VCaP (cell line): ENCODE measurements around the gene BCR.

ENCODE experiments used
- H3K27ac ChIP-seq: fragments of 450-650 bp; 2 replicates; pipeline ENCODE4 v1.5.1; 2017
- TF ChIP-seq, protein P1 (sequence below): fragments of 450-650 bp; conservative IDR thresholded peaks from 2 replicates; pipeline ENCODE4 v1.5.1; 2017; ENCODE audit warnings: mild to moderate bottlenecking, moderate library complexity

The BCR gene

GRCh38 chr22:23193196-23193827 lies 13.0 kb downstream of the BCR start:
- TF ChIP-seq, protein P1, sequence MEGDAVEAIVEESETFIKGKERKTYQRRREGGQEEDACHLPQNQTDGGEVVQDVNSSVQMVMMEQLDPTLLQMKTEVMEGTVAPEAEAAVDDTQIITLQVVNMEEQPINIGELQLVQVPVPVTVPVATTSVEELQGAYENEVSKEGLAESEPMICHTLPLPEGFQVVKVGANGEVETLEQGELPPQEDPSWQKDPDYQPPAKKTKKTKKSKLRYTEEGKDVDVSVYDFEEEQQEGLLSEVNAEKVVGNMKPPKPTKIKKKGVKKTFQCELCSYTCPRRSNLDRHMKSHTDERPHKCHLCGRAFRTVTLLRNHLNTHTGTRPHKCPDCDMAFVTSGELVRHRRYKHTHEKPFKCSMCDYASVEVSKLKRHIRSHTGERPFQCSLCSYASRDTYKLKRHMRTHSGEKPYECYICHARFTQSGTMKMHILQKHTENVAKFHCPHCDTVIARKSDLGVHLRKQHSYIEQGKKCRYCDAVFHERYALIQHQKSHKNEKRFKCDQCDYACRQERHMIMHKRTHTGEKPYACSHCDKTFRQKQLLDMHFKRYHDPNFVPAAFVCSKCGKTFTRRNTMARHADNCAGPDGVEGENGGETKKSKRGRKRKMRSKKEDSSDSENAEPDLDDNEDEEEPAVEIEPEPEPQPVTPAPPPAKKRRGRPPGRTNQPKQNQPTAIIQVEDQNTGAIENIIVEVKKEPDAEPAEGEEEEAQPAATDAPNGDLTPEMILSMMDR, result no peak
- H3K27ac ChIP-seq, result no peak overlapping the region

GRCh38 chr22:23193882-23194281 lies 13.6 kb downstream of the BCR start:
- TF ChIP-seq, protein P1, result no peak
- H3K27ac ChIP-seq, result no peak overlapping the region

DNA sequence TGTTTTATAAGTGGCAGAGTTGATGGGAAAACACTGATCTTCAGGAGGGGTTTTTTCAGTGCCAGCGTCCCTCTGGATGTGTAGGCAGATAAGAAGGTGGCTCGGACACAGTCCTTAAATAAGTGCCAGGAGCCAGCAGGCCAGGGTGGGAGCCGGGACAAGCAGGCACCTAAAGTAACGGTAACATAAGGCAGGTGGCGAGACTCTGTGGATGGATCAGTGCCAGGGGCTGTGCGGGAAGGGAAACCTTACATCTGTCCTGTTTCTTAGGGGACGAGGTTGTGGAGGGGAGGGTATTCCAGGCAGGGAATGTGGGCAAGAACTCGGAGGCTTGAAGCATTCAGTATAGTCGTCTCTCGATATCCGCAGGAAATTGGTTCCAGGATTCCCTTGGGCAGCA lies 15.9 kb downstream of the BCR start:
- H3K27ac ChIP-seq, result no peak overlapping the region
- TF ChIP-seq, protein P1, result no peak

DNA sequence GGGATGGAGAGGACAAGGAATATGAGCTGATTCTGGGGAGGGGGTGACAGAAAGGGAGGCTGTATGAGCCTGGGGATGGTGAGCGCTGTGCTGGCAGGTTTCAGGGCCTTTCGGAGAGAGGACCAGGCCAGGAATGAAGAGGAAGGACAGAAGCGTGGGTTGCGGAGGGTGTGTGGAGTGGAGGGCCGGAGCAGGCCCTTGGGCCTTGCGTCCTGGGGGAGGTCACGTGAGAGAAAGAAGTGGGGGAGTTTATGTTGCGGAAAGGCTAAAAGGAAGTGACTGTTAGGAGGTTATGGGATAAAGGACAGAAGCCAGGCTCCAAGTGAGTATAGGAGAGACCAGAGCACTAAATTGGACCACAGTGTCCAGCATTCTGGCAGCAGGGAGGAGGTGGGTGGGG lies 17.5 kb downstream of the BCR start:
- TF ChIP-seq, protein P1, result no peak
- no peak overlapping the region for H3K27ac ChIP-seq

GRCh38 chr22:23199159-23199558 lies 18.9 kb downstream of the BCR start:
- H3K27ac ChIP-seq, result no peak overlapping the region
- TF ChIP-seq, protein P1, result no peak

DNA sequence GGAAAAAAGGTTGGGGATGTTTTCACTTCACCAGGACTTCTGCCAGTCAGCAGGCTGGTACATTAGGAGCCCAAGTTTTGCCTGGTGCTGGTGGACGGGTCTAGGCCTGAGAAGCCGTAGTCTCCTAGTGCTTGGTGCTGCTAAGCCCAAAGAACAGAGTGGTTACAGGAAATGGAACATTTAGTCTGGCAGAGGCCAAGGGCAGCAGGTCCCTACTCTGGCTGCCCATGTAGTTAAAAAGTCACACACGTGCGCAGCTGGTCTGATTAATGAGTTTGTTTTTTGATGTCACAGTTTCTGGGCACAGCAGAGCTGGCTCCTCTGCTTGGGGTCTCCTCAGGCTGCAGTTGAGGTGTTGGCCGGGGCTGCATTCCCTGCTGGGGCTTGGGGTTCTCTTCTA lies 20.6 kb downstream of the BCR start:
- TF ChIP-seq, protein P1, result no peak
- H3K27ac ChIP-seq, result peak overlapping the region; percentile 5; the same call in 1 of the 2 replicates

- no peak overlapping the region for H3K27ac ChIP-seq
- TF ChIP-seq, protein P1, result no peak
These were observed 22.6 kb downstream of the BCR start for GRCh38 chr22:23202812-23203451.
